Kidney (tissue), 14 donors: ENCODE results near the gene ACADS. TPM values are rescaled to one million over a fixed set of nuclear protein-coding genes. Genes with fewer than 3 reads are reported as not detected.

Source experiments
- DNase-seq, 5 donors: peaks; one replicate each; pipeline ENCODE4 v3.0.0-alpha.2; 2013 to 2020
- FAIRE-seq: peaks from 2 replicates; lab custom pipeline; 2012; peaks lifted over from hg19 to GRCh38; lab: Jason Lieb, UNC
- H3K27ac ChIP-seq, 2 donors: one replicate each; pipeline ENCODE4 v1.7.0; 2013; ENCODE audit warnings: low read depth in 2 of 2, low read length in 2 of 2, inconsistent platforms in 1 of 2
- H3K27me3 ChIP-seq: one replicate; pipeline ENCODE4 v1.7.1; 2013; ENCODE audit warnings: low read length, inconsistent platforms; ENCODE audit not compliant: control insufficient read depth, insufficient read depth
- H3K36me3 ChIP-seq, 3 donors: one replicate each; pipeline versions ENCODE4 v1.7.0 to v1.7.1; 2013; ENCODE audit warnings: low read length in 3 of 3, control low read depth in 1 of 3, inconsistent platforms in 1 of 3; ENCODE audit not compliant: insufficient read depth in 3 of 3, control insufficient read depth in 2 of 3
- H3K4me1 ChIP-seq, 3 donors: one replicate each; pipeline versions ENCODE4 v1.7.0 to v1.7.1; 2013; ENCODE audit warnings: low read length in 3 of 3, inconsistent platforms in 1 of 3, low read depth in 1 of 3; ENCODE audit not compliant: control insufficient read depth in 2 of 3, insufficient read depth in 2 of 3
- H3K4me3 ChIP-seq, 3 donors: one replicate each; pipeline versions ENCODE4 v1.7.0 to v1.8.1; 2013; ENCODE audit warnings: low read length in 3 of 3, control low read depth in 1 of 3, inconsistent platforms in 1 of 3
- H3K9ac ChIP-seq, 3 donors: one replicate each; pipeline versions ENCODE4 v1.7.0 to v1.7.1; 2013; ENCODE audit warnings: low read length in 3 of 3, control low read depth in 1 of 3, inconsistent platforms in 1 of 3
- H3K9me3 ChIP-seq, 3 donors: one replicate each; pipeline versions ENCODE4 v1.7.0 to v1.7.1; 2013; ENCODE audit warnings: low read length in 3 of 3, control low read depth in 1 of 3, inconsistent platforms in 1 of 3; ENCODE audit not compliant: control insufficient read depth in 2 of 3, insufficient read depth in 1 of 3
- CTCF ChIP-seq: IDR thresholded peaks from 3 replicates; pipeline ENCODE4 v1.5.1; 2012; ENCODE audit warnings: mild to moderate bottlenecking, moderate library complexity, borderline replicate concordance; ENCODE audit not compliant: insufficient read depth; ENCODE audit errors: extremely low read depth
- intact Hi-C: fragments of 100-400 bp; cut with DNase I; formaldehyde crosslinking; loops from one replicate; pipeline ENCODE4 v1.11.1; 2022
- polyA plus RNA-seq: library from polyadenylated mRNA; stranded (reverse); fragments of 350-450 nt; fragmentation: Illumina TruSeq; extraction: RNeasy Lipid Tissue Mini Kit (QIAGEN cat#74804); gene quantifications from one replicate; pipeline ENCODE4 v1.2.3, GENCODE V29; 2014; ENCODE audit warnings: low read depth, low replicate concordance; ENCODE audit not compliant: insufficient read depth
- total RNA-seq: library from RNA; stranded (reverse); fragmentation: NEBNext Ultra II Directional; extraction: Animal tissue kit (Norgen Biotek cat#: 25700); gene quantifications from one replicate; pipeline ENCODE4 v1.2.1, GENCODE V29; 2021
- donor health status: control.
- donor health status: control.
- donor health status: control.
- donor health status: control.
- donor health status: control.
- donor health status: DM: yes; HTN: yes; CAD: no.
- donor health status: Normal renal cell carcinoma (clear cell type).

The ACADS gene
- total and polyA plus RNA-seq, 2 donors from 2014 or later: 24.4 to 133 TPM

GRCh38 chr12:120760349-120761254, 35.0 kb downstream of the ACADS start:
- Histone ChIP-seq H3K27ac (peak overlapping the region in 1 of 2 donors; percentile 39), H3K4me3 (no peak overlapping the region), H3K9me3 (no peaks in the 10 kb centered on the region), H3K9ac (no peak overlapping the region), H3K27me3 (no peaks in the 10 kb centered on the region), H3K4me1 (peaks cover 0 to 5% (median 0%) of the 10 kb centered on the region in 3 donors), H3K36me3 (peaks cover 3 to 28% (median 13%) of the 10 kb centered on the region in 3 donors)
- no peak for TF ChIP-seq CTCF
- DNase-seq: peak in 2 of 5 donors; percentile 28 to 59
- no peak for FAIRE-seq
- intact Hi-C loops: no loop called here

- Histone ChIP-seq H3K27me3 (no peaks in the 10 kb centered on the region), H3K9me3 (no peaks in the 10 kb centered on the region), H3K36me3 (peaks cover 6 to 37% (median 21%) of the 10 kb centered on the region in 3 donors), H3K4me3 (no peak overlapping the region), H3K27ac (peak overlapping the region; percentile 39 to 66), H3K9ac (no peak overlapping the region), H3K4me1 (peaks cover 0 to 5% (median 0%) of the 10 kb centered on the region in 3 donors)
- DNase-seq: peak in 4 of 5 donors; percentile 78 to 95 (median 89)
- no peak for FAIRE-seq
- TF ChIP-seq CTCF: no peak
- intact Hi-C loops: no loop called here
Measured at GRCh38 chr12:120761519-120761934, 35.9 kb downstream of the ACADS start.

- peak overlapping the region; percentile 29 to 66 for H3K27ac ChIP-seq
- no peak for DNase-seq
- FAIRE-seq: no peak
- H3K27me3 ChIP-seq: no peaks in the 10 kb centered on the region
- intact Hi-C loops: no loop called here
- H3K4me3 ChIP-seq: no peak overlapping the region
- no peaks in the 10 kb centered on the region for H3K9me3 ChIP-seq
- H3K36me3 ChIP-seq: peaks cover 11 to 42% (median 26%) of the 10 kb centered on the region in 3 donors
- H3K4me1 ChIP-seq: peaks cover 0 to 5% (median 0%) of the 10 kb centered on the region in 3 donors
- H3K9ac ChIP-seq: no peak overlapping the region
- TF ChIP-seq CTCF: no peak
Measured at GRCh38 chr12:120762086-120762485, 36.5 kb downstream of the ACADS start.
